Esophagus muscularis mucosa (tissue), 4 donors: ENCODE data around the gene EFCAB12. TPM values are rescaled to one million over a fixed set of nuclear protein-coding genes. Genes with fewer than 3 reads are reported as not detected.

Source experiments
- DNase-seq: peaks from one replicate; pipeline ENCODE4 v3.0.0-alpha.2; 2017; ENCODE audit errors: extremely low spot score
- H3K27ac ChIP-seq, 4 donors: fragments of 200-600 bp; sonication (generic); replicated peaks in 1 of 4; 1 replicate in 3 of 4; 2 replicates in 1 of 4; pipeline ENCODE4 v1.5.1; 2016 to 2019; ENCODE audit warnings: mild to moderate bottlenecking in 1 of 4
- H3K27me3 ChIP-seq, 4 donors: fragments of 200-600 bp; sonication (generic); one replicate each; pipeline versions ENCODE4 v1.5.1 to v1.6.0; 2016 to 2019
- H3K36me3 ChIP-seq, 4 donors: fragments of 200-600 bp; sonication (generic); one replicate each; pipeline ENCODE4 v1.5.1; 2016 to 2019
- H3K4me1 ChIP-seq, 4 donors: fragments of 200-600 bp; sonication (generic); one replicate each; pipeline ENCODE4 v1.5.1; 2016 to 2019
- H3K4me3 ChIP-seq, 4 donors: fragments of 200-600 bp; sonication (generic); 1 replicate in 2 of 4; 2 replicates in 2 of 4; pipeline ENCODE4 v1.5.1; 2016 to 2019; ENCODE audit warnings: mild to moderate bottlenecking in 4 of 4, moderate library complexity in 1 of 4
- H3K9me3 ChIP-seq, 4 donors: fragments of 200-600 bp; sonication (generic); 1 replicate in 3 of 4; 2 replicates in 1 of 4; pipeline ENCODE4 v1.5.1; 2016 to 2019
- CTCF ChIP-seq, 3 experiments: fragments of 200-600 bp in 2 of 3; fragments of 450-650 bp in 1 of 3; sonication (generic) in 2 of 3; IDR thresholded peaks; one replicate each; pipeline ENCODE4 v1.5.1; 2017 to 2019; ENCODE audit warnings: antibody characterized with exemption in 3 of 3, mild to moderate bottlenecking in 2 of 3, moderate library complexity in 1 of 3
- EP300 ChIP-seq: sonication (generic); formaldehyde crosslinking; IDR thresholded peaks from one replicate; pipeline ENCODE4 v1.6.1; 2017; ENCODE audit warnings: antibody characterized with exemption
- POLR2A ChIP-seq: fragments of 450-650 bp; IDR thresholded peaks from one replicate; pipeline ENCODE4 v1.6.1; 2017; ENCODE audit warnings: antibody characterized with exemption, moderate library complexity, mild to moderate bottlenecking, low read depth
- POLR2AphosphoS5 ChIP-seq, 2 donors: sonication (generic); formaldehyde crosslinking; IDR thresholded peaks; one replicate each; pipeline ENCODE4 v1.6.1; 2017; ENCODE audit warnings: antibody characterized with exemption in 2 of 2
- WGBS: methylation state at CpG from one replicate; pipeline ENCODE4 v1.1.5; 2018; 5-methylcytosine and 5-hydroxymethylcytosine counted together
- intact Hi-C: fragments of 100-400 bp; cut with DNase I; formaldehyde crosslinking; loops from one replicate; pipeline ENCODE4 v1.15.1; 2023
- total RNA-seq, 4 donors: library from RNA; depleted of rRNA; stranded (reverse); fragments of >200 nt; gene quantifications; one replicate each; pipeline versions ENCODE4 v1.1.0 to v1.2.1, GENCODE V29; 2016

Gene EFCAB12
- total RNA-seq, 4 donors from 2014 or later = 0.19 to 0.42 TPM; not detected in 2

GRCh38 chr3:129425619-129426018 is 2.8 kb downstream of the EFCAB12 start:
- no peaks in the 10 kb centered on the region for H3K9me3 ChIP-seq
- no peaks in the 10 kb centered on the region for H3K27me3 ChIP-seq
- intact Hi-C loops = no loop called here
- peaks cover 0 to 6% (median 2%) of the 10 kb centered on the region in 4 donors for H3K36me3 ChIP-seq
- peaks cover 14 to 20% (median 16%) of the 10 kb centered on the region in 4 donors for H3K4me1 ChIP-seq
- no peak overlapping the region for H3K27ac ChIP-seq
- no peak overlapping the region for H3K4me3 ChIP-seq
- DNase-seq = no peak
- 75% methylated on average over 2 of the region's 2 CpGs for WGBS
- TF ChIP-seq EP300 (no peak), CTCF (IDR thresholded peaks at IDR 0.05) (no peak), POLR2A (no peak), POLR2AphosphoS5 (IDR thresholded peaks at IDR 0.05) (no peak)

GRCh38 chr3:129425213-129425612 is 3.2 kb downstream of the EFCAB12 start:
- WGBS = 88% methylated on average over 3 of the region's 3 CpGs

GRCh38 chr3:129424185-129424841 is 4.1 kb downstream of the EFCAB12 start:
- intact Hi-C loops = no loop called here
- WGBS = 83% methylated on average over 4 of the region's 4 CpGs
- no peak for TF ChIP-seq EP300
- TF ChIP-seq POLR2A = no peak
- TF ChIP-seq POLR2AphosphoS5 (IDR thresholded peaks at IDR 0.05) = no peak
- TF ChIP-seq CTCF (IDR thresholded peaks at IDR 0.05) = no peak
- no peak overlapping the region for H3K4me3 ChIP-seq
- no peaks in the 10 kb centered on the region for H3K36me3 ChIP-seq
- no peak overlapping the region for H3K27ac ChIP-seq
- DNase-seq = no peak
- no peaks in the 10 kb centered on the region for H3K27me3 ChIP-seq
- H3K4me1 ChIP-seq = peaks cover 14 to 19% (median 16%) of the 10 kb centered on the region in 4 donors
- no peaks in the 10 kb centered on the region for H3K9me3 ChIP-seq

More at GRCh38 chr3:129425213-129425612, 3.2 kb downstream of the EFCAB12 start:
- no peak for DNase-seq
- H3K9me3 ChIP-seq = no peaks in the 10 kb centered on the region
- H3K4me3 ChIP-seq = no peak overlapping the region
- intact Hi-C loops = no loop called here
- no peak for TF ChIP-seq EP300
- TF ChIP-seq POLR2AphosphoS5 (IDR thresholded peaks at IDR 0.05) = no peak
- TF ChIP-seq POLR2A = no peak
- peaks cover 0 to 2% (median 0%) of the 10 kb centered on the region in 4 donors for H3K36me3 ChIP-seq
- no peaks in the 10 kb centered on the region for H3K27me3 ChIP-seq
- H3K27ac ChIP-seq = no peak overlapping the region
- H3K4me1 ChIP-seq = peaks cover 14 to 20% (median 16%) of the 10 kb centered on the region in 4 donors

- TF ChIP-seq POLR2AphosphoS5 (IDR thresholded peaks at IDR 0.05) (no peak), CTCF (IDR thresholded peaks at IDR 0.05) (no peak), EP300 (no peak), POLR2A (no peak)
- no peaks in the 10 kb centered on the region for H3K9me3 ChIP-seq
- no peaks in the 10 kb centered on the region for H3K36me3 ChIP-seq
- WGBS = 100% methylated on average over 1 of the region's 1 CpG
- intact Hi-C loops = no loop called here
- H3K27me3 ChIP-seq = no peaks in the 10 kb centered on the region
- H3K4me3 ChIP-seq = no peak overlapping the region
- H3K27ac ChIP-seq = no peak overlapping the region
- peaks cover 4 to 7% (median 5%) of the 10 kb centered on the region in 4 donors for H3K4me1 ChIP-seq
- DNase-seq = no peak
Measured at GRCh38 chr3:129422897-129423296, 5.5 kb downstream of the EFCAB12 start.

GRCh38 chr3:129421988-129422745 is 6.3 kb downstream of the EFCAB12 start:
- intact Hi-C loops = no loop called here
- 71% methylated on average over 6 of the region's 6 CpGs for WGBS

More at GRCh38 chr3:129421988-129422745, 6.3 kb downstream of the EFCAB12 start:
- Histone ChIP-seq H3K27me3 (no peaks in the 10 kb centered on the region), H3K4me3 (no peak overlapping the region), H3K27ac (no peak overlapping the region), H3K9me3 (no peaks in the 10 kb centered on the region), H3K4me1 (peaks cover 0 to 6% (median 3%) of the 10 kb centered on the region in 4 donors), H3K36me3 (no peaks in the 10 kb centered on the region)
- TF ChIP-seq POLR2A (no peak), POLR2AphosphoS5 (IDR thresholded peaks at IDR 0.05) (no peak), EP300 (no peak), CTCF (IDR thresholded peaks at IDR 0.05) (no peak)
- no peak for DNase-seq
